Stimulated activated memory B cell treated with anti-CD40 and anti-IgM and Interleukin-4, amounts not matched to agents 10 μg/mL and 1 μg/mL and 100 μg/mL, for 72 hours (primary cell): ENCODE results near the gene PRDM11.

Source experiments
- ATAC-seq: fragments of 150-1000 bp; cut with Tn5 transposase; 2 replicates; pipeline ENCODE4 v1.10.0; 2021
- H3K27ac Mint-ChIP-seq: one replicate; pipeline ENCODE4 v1.8.0; 2022; ENCODE audit warnings: mild to moderate bottlenecking, mixed read lengths
- H3K27me3 Mint-ChIP-seq: one replicate; pipeline ENCODE4 v1.8.0; 2022; ENCODE audit warnings: mixed read lengths
- H3K36me3 Mint-ChIP-seq: one replicate; pipeline ENCODE4 v1.8.0; 2022; ENCODE audit warnings: mixed read lengths
- H3K4me1 Mint-ChIP-seq: one replicate; pipeline ENCODE4 v1.8.0; 2022; ENCODE audit warnings: mixed read lengths
- H3K4me3 Mint-ChIP-seq: one replicate; pipeline ENCODE4 v1.8.0; 2022; ENCODE audit warnings: mild to moderate bottlenecking, moderate library complexity, mixed read lengths
- H3K9me3 Mint-ChIP-seq: one replicate; pipeline ENCODE4 v1.8.0; 2022; ENCODE audit warnings: mixed read lengths

Gene PRDM11

GRCh38 chr11:45149483-45150056 lies 3.1 kb downstream of the PRDM11 start:
- Mint-ChIP-seq H3K36me3 (peaks cover 9% of the 10 kb centered on the region), H3K9me3 (no peaks in the 10 kb centered on the region), H3K4me1 (peaks cover 67% of the 10 kb centered on the region), H3K27ac (no peak overlapping the region), H3K4me3 (no peak overlapping the region), H3K27me3 (no peaks in the 10 kb centered on the region)
- no peak for ATAC-seq

GRCh38 chr11:45150301-45150700 lies 3.9 kb downstream of the PRDM11 start:
- Mint-ChIP-seq H3K4me1 (peaks cover 74% of the 10 kb centered on the region), H3K27me3 (no peaks in the 10 kb centered on the region), H3K27ac (no peak overlapping the region), H3K36me3 (peaks cover 9% of the 10 kb centered on the region), H3K9me3 (no peaks in the 10 kb centered on the region), H3K4me3 (no peak overlapping the region)
- ATAC-seq: no peak

DNA sequence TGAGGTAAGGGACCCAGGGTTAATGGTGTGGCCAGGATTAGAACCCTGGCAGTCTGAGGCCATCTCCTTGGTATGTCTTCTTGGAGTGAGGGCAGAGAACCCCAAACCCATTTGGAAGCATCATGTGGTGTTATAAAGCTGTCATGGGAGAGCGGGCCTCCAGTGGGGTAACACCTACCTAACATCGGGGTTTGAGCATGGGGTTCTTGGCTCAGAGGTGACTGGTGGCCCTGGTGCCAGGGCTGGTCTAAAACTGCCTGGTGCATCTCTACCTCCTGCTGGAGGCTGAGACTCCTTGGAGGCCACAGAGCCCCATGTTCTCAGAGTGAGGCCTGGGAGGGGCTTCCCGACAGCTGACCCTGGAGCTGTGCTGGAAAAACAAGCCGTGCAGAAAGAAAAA lies 4.5 kb downstream of the PRDM11 start:
- H3K4me3 Mint-ChIP-seq: no peak overlapping the region
- peaks cover 9% of the 10 kb centered on the region for H3K36me3 Mint-ChIP-seq
- ATAC-seq: no peak
- no peak overlapping the region for H3K27ac Mint-ChIP-seq
- no peaks in the 10 kb centered on the region for H3K27me3 Mint-ChIP-seq
- H3K4me1 Mint-ChIP-seq: peaks cover 71% of the 10 kb centered on the region
- H3K9me3 Mint-ChIP-seq: no peaks in the 10 kb centered on the region

DNA sequence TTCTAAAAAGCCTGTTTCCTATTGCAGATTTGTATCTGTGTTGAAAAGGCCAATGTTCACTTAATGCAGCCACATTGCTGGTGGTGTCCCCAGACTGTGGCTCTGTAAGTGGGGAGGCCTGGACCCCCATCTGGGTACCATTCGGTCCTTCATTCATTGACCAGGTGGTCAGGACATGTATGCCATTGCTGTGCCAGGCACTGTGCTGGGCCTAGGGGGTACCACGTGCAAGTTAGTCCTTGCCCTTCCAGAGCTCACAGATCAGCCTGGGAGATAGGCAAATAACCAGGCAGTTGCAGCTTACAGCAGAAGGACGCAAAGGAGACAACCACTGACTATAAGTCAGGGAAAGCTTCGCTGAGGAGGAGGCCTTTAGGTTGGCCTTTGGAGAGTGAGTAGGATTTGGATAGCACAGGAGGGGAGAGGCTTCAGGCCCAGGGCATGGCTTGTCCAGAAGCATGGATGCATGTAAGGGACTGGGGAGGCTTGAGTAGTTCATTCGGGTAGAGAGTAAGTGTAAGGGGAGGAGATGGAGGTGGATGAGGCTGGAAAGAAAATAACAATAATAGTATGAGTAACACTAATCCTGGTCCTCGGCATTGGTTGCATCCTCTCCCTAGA lies 5.0 kb downstream of the PRDM11 start:
- peaks cover 69% of the 10 kb centered on the region for H3K4me1 Mint-ChIP-seq
- H3K27ac Mint-ChIP-seq: no peak overlapping the region
- ATAC-seq: no peak
- H3K27me3 Mint-ChIP-seq: no peaks in the 10 kb centered on the region
- H3K36me3 Mint-ChIP-seq: peaks cover 12% of the 10 kb centered on the region
- H3K9me3 Mint-ChIP-seq: no peaks in the 10 kb centered on the region
- H3K4me3 Mint-ChIP-seq: no peak overlapping the region

- no peak overlapping the region for H3K27ac Mint-ChIP-seq
- no peaks in the 10 kb centered on the region for H3K27me3 Mint-ChIP-seq
- peaks cover 72% of the 10 kb centered on the region for H3K4me1 Mint-ChIP-seq
Observed at GRCh38 chr11:45152740-45153595, 6.5 kb downstream of the PRDM11 start.

GRCh38 chr11:45154276-45154675 lies 7.8 kb downstream of the PRDM11 start:
- H3K4me1 Mint-ChIP-seq: peaks cover 72% of the 10 kb centered on the region
- no peak overlapping the region for H3K27ac Mint-ChIP-seq
- ATAC-seq: no peak
- H3K27me3 Mint-ChIP-seq: no peaks in the 10 kb centered on the region
- H3K4me3 Mint-ChIP-seq: no peak overlapping the region
- H3K9me3 Mint-ChIP-seq: no peaks in the 10 kb centered on the region
- H3K36me3 Mint-ChIP-seq: peaks cover 23% of the 10 kb centered on the region

More at GRCh38 chr11:45152740-45153595, 6.5 kb downstream of the PRDM11 start:
- no peak for ATAC-seq
- Mint-ChIP-seq H3K36me3 (peaks cover 18% of the 10 kb centered on the region), H3K4me3 (no peak overlapping the region), H3K9me3 (no peaks in the 10 kb centered on the region)

GRCh38 chr11:45155058-45155551 lies 8.7 kb downstream of the PRDM11 start:
- H3K4me1 Mint-ChIP-seq: peaks cover 74% of the 10 kb centered on the region
- H3K27ac Mint-ChIP-seq: no peak overlapping the region
- H3K36me3 Mint-ChIP-seq: peaks cover 24% of the 10 kb centered on the region

DNA sequence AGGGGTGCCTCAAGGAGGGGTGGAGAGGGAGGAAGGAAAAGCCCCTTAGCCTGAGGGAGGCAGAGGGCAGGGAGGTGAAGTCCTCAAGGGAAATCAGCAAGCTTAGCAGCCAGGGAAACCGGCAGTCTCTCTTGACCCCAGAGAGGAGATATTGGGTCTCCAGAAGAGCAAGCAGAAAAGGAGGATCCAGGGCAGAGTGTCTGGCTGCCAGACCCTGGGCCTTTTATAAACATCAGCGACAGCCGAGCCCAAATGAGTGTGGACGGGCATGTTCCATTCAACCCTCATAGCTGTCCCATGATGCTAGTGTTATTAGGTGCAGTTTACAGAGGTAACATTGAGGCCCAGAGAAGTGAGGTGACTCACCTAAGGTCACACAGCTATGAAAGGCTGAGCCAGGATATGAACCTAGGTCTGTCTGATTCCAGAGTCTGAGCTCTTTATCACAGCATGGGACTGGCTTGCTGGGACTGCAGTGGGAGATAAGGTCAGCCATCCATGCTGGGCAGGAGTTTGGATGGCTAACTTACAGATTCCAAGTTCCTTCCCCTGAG lies 9.3 kb downstream of the PRDM11 start:
- no peak overlapping the region for H3K4me3 Mint-ChIP-seq
- peaks cover 24% of the 10 kb centered on the region for H3K36me3 Mint-ChIP-seq
- H3K9me3 Mint-ChIP-seq: no peaks in the 10 kb centered on the region
- no peak overlapping the region for H3K27ac Mint-ChIP-seq
- H3K4me1 Mint-ChIP-seq: peaks cover 71% of the 10 kb centered on the region
- ATAC-seq: no peak
- no peaks in the 10 kb centered on the region for H3K27me3 Mint-ChIP-seq

More at GRCh38 chr11:45155058-45155551, 8.7 kb downstream of the PRDM11 start:
- no peak overlapping the region for H3K4me3 Mint-ChIP-seq
- ATAC-seq: no peak
- no peaks in the 10 kb centered on the region for H3K9me3 Mint-ChIP-seq
- H3K27me3 Mint-ChIP-seq: no peaks in the 10 kb centered on the region

- H3K4me1 Mint-ChIP-seq: peaks cover 71% of the 10 kb centered on the region
- H3K27me3 Mint-ChIP-seq: no peaks in the 10 kb centered on the region
- H3K9me3 Mint-ChIP-seq: no peaks in the 10 kb centered on the region
- H3K4me3 Mint-ChIP-seq: no peak overlapping the region
- ATAC-seq: no peak
- H3K36me3 Mint-ChIP-seq: peaks cover 24% of the 10 kb centered on the region
- H3K27ac Mint-ChIP-seq: no peak overlapping the region
Observed at GRCh38 chr11:45156201-45156600, 9.8 kb downstream of the PRDM11 start.

DNA sequence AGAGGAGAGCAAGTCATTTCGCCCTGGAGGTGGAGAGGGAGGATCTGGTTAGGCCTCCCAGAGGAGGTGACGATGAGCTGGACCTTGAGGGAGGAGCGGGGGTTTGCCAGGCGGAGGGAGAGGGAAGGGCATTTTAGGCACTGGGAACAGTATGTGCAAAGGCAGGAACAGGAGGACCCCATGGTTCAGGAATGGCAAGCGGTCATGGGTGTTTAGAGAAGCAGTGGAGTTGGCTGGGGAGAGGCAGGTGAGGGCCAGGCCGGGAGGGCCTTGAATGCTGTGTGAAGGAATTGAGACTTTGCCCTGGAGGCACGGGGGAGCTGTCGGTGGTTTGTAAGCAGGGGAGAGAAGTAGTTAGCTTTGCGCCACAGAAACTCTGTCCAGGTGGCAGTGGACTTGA lies 10.3 kb downstream of the PRDM11 start:
- H3K27me3 Mint-ChIP-seq: no peaks in the 10 kb centered on the region
- no peak overlapping the region for H3K4me3 Mint-ChIP-seq
- peaks cover 66% of the 10 kb centered on the region for H3K4me1 Mint-ChIP-seq
- H3K36me3 Mint-ChIP-seq: peaks cover 24% of the 10 kb centered on the region
- no peaks in the 10 kb centered on the region for H3K9me3 Mint-ChIP-seq
- ATAC-seq: no peak
- no peak overlapping the region for H3K27ac Mint-ChIP-seq

- no peak overlapping the region for H3K27ac Mint-ChIP-seq
- H3K9me3 Mint-ChIP-seq: no peaks in the 10 kb centered on the region
- peaks cover 20% of the 10 kb centered on the region for H3K36me3 Mint-ChIP-seq
- H3K27me3 Mint-ChIP-seq: no peaks in the 10 kb centered on the region
- H3K4me1 Mint-ChIP-seq: peaks cover 68% of the 10 kb centered on the region
- ATAC-seq: no peak
- H3K4me3 Mint-ChIP-seq: no peak overlapping the region
Observed at GRCh38 chr11:45157247-45158209, 11.1 kb downstream of the PRDM11 start.

DNA sequence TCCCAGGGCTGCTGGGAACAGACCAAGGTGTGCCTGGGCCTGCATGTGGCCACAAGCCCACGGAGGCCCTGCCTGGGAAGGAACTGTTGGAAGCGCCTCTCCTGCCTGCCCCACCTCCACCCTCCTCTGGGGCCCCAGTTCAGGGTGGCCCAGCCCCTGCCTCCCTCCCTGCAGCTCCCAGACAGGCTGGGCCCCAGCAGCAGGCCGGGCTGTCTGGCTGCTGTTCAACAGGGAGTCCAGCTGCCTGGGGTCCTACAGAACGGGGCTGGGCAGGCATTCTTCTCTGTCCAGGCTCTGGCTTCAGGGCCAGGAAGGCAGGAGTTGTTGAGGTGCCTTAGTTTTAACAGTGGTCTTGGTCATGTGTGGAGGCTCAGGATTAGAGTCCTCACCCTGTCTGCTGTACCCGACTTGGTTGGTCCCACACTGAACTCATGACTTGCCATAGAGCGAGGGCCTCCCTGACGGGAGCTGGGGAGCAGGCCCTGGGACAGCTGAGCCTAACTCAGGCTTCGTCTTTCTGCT lies 11.8 kb downstream of the PRDM11 start:
- H3K27ac Mint-ChIP-seq: no peak overlapping the region
- H3K4me3 Mint-ChIP-seq: no peak overlapping the region
- peaks cover 69% of the 10 kb centered on the region for H3K4me1 Mint-ChIP-seq
- H3K9me3 Mint-ChIP-seq: no peaks in the 10 kb centered on the region
- ATAC-seq: peak; percentile 5
- H3K27me3 Mint-ChIP-seq: no peaks in the 10 kb centered on the region
- peaks cover 15% of the 10 kb centered on the region for H3K36me3 Mint-ChIP-seq

DNA sequence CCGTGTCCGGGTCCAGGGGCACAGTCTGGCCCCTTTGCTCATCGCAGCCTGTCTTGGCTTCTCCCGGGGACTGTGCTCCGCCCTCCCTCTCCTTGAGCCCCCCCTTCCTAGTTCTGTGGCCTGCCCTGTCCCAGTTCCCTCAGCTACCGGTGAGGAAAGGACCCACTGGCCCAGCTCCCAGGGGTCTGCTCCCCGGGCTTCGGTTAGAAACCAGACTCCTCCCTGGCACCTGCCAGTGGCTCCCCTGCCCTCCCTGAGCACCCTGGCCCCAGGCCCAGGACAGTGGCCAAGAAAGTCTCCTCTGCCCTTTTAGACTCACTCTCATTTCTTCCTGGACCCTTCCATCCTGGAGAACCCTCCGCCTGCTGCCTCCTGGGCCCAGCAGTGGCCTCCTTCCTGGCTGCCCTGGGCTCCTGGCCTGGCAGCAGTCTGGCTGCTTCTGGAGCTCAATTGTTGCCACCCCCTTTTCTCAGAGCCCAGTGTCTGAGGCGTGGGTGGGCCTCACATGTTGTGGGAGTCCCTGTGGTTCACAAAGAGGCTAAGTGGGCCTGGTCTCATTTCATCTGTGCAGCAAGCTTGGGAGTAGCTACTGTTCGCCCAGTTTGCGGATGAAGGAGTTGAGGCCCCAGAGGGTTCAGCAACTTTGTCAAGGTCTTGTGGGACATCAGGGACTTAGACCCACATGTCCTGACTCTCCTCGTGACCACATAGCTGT lies 12.6 kb downstream of the PRDM11 start:
- no peak overlapping the region for H3K27ac Mint-ChIP-seq
- no peak for ATAC-seq
- H3K27me3 Mint-ChIP-seq: no peaks in the 10 kb centered on the region
- H3K9me3 Mint-ChIP-seq: no peaks in the 10 kb centered on the region
- no peak overlapping the region for H3K4me3 Mint-ChIP-seq
- peaks cover 77% of the 10 kb centered on the region for H3K4me1 Mint-ChIP-seq
- H3K36me3 Mint-ChIP-seq: peaks cover 15% of the 10 kb centered on the region
